Calu3 (cell line): ENCODE data around the gene SLFN14. TPM values are rescaled to one million over a fixed set of nuclear protein-coding genes. Genes with fewer than 3 reads are reported as not detected.

Experiments
- Bru-seq: library from RNA; stranded (reverse); fragments of 400-500 nt; gene quantifications from one replicate; lab custom pipeline; 2021; lab: Mats Ljungman, UMichigan
- BruChase-seq, 2 experiments: library from RNA; stranded (reverse); fragments of 400-500 nt; gene quantifications; one replicate each; lab custom pipeline; 2021; lab: Mats Ljungman, UMichigan
- BruUV-seq: library from RNA; stranded (reverse); fragments of 400-500 nt; replicated peaks from 2 replicates; lab custom pipeline; 2021; lab: Mats Ljungman, UMichigan
- CTCF ChIA-PET: fragments of 300-600 bp; sonication (Branson Sonifier 250); formaldehyde crosslinking; loops from one replicate; lab custom pipeline; 2022; ENCODE audit warnings: antibody characterized with exemption; lab: Charles Lee
- DNase-seq: peaks from one replicate; pipeline ENCODE4 v3.0.0; 2022
- H3K27ac Mint-ChIP-seq: one replicate; pipeline ENCODE4 v1.8.0; 2022; ENCODE audit warnings: mixed read lengths; ENCODE audit not compliant: unreplicated experiment
- H3K27me3 Mint-ChIP-seq: one replicate; pipeline ENCODE4 v1.8.0; 2022; ENCODE audit warnings: mixed read lengths; ENCODE audit not compliant: unreplicated experiment
- H3K36me3 Mint-ChIP-seq: one replicate; pipeline ENCODE4 v1.8.0; 2022; ENCODE audit warnings: mild to moderate bottlenecking, moderate library complexity, mixed read lengths; ENCODE audit not compliant: insufficient read depth, unreplicated experiment
- H3K4me1 Mint-ChIP-seq: one replicate; pipeline ENCODE4 v1.8.0; 2022; ENCODE audit warnings: mild to moderate bottlenecking, low read depth, mixed read lengths; ENCODE audit not compliant: unreplicated experiment
- H3K4me3 Mint-ChIP-seq: one replicate; pipeline ENCODE4 v1.8.0; 2022; ENCODE audit warnings: mild to moderate bottlenecking, low read depth, moderate library complexity, mixed read lengths; ENCODE audit not compliant: unreplicated experiment
- H3K9me3 Mint-ChIP-seq: one replicate; pipeline ENCODE4 v1.8.0; 2022; ENCODE audit warnings: low read depth, mixed read lengths; ENCODE audit not compliant: unreplicated experiment
- CTCF ChIP-seq: fragments of 200-600 bp; IDR thresholded peaks from one replicate; pipeline ENCODE4 v1.8.0; 2022; ENCODE audit warnings: antibody characterized with exemption; ENCODE audit not compliant: unreplicated experiment
- intact Hi-C: fragments of 100-400 bp; cut with micrococcal nuclease; formaldehyde crosslinking; loops from one replicate; pipeline ENCODE4 v1.10.0; 2022; ENCODE audit not compliant: unreplicated experiment
- long read RNA-seq: library from polyadenylated mRNA; stranded (forward); transcript quantifications from one replicate; pipeline ENCODE4 v2.0.0, GENCODE V29; 2022
- total RNA-seq: library from RNA; stranded (reverse); gene quantifications from 2 replicates; pipeline ENCODE4 v1.2.3, GENCODE V29; 2022

SLFN14 gene
- not detected in 2 replicates for total RNA-seq
- not detected for Bru-seq, nascent RNA
- BruChase-seq, experiment 1, labeled RNA remaining after a 6-hour chase = not detected
- BruChase-seq, experiment 2, labeled RNA remaining after a 2-hour chase = not detected
- long read RNA-seq = 0 reads

GRCh38 chr17:35560703-35561102, at the start of gene SLFN14:
SLFN14 (minus strand) TSS chr17:35560819; CDS start chr17:35558062, 2,757 bp downstream.
- no peak within 1 kb of the TSS for H3K4me3 Mint-ChIP-seq
- no peak within 1 kb of the TSS for H3K27ac Mint-ChIP-seq
- no peaks in the 10 kb centered on the region for H3K9me3 Mint-ChIP-seq
- no peak for TF ChIP-seq CTCF
- no TSS peak for BruUV-seq
- intact Hi-C loops = no loop called here
- CTCF ChIA-PET = interaction anchor here (0.9 kb wide), 1 partner anchor 248 kb away, joined by 3 read pairs; no protein-coding TSS in a partner anchor
- no peak for DNase-seq
- peaks cover 37% of the 10 kb centered on the region for H3K27me3 Mint-ChIP-seq
- H3K4me1 Mint-ChIP-seq = no peaks in the 10 kb centered on the region
- no peaks in the 10 kb centered on the region for H3K36me3 Mint-ChIP-seq

GRCh38 chr17:35609831-35610230, 49.2 kb upstream of the SLFN14 start:
- H3K4me1 Mint-ChIP-seq = no peaks in the 10 kb centered on the region
- peaks cover 48% of the 10 kb centered on the region for H3K36me3 Mint-ChIP-seq
- no peak for DNase-seq
- no peaks in the 10 kb centered on the region for H3K9me3 Mint-ChIP-seq
- no peaks in the 10 kb centered on the region for H3K27me3 Mint-ChIP-seq
- H3K4me3 Mint-ChIP-seq = no peak overlapping the region
- H3K27ac Mint-ChIP-seq = no peak overlapping the region
- no TSS peak for BruUV-seq
- CTCF ChIA-PET = interaction anchor here (0.7 kb wide), 1 partner anchor 349 kb away, joined by 3 read pairs; no protein-coding TSS in a partner anchor
- no peak for TF ChIP-seq CTCF
- intact Hi-C loops = no loop called here

GRCh38 chr17:35607239-35607847, 46.7 kb upstream of the SLFN14 start:
- H3K4me1 Mint-ChIP-seq = no peaks in the 10 kb centered on the region
- H3K36me3 Mint-ChIP-seq = peaks cover 60% of the 10 kb centered on the region
- no TSS peak for BruUV-seq
- TF ChIP-seq CTCF = no peak
- no peak for DNase-seq
- CTCF ChIA-PET = interaction anchor here (0.6 to 1.0 kb wide), 4 partner anchors 19 to 157 kb away, joined by 3 to 5 read pairs (median 4); no protein-coding TSS in a partner anchor
- no peak overlapping the region for H3K27ac Mint-ChIP-seq
- no peaks in the 10 kb centered on the region for H3K27me3 Mint-ChIP-seq
- no peak overlapping the region for H3K4me3 Mint-ChIP-seq
- no peaks in the 10 kb centered on the region for H3K9me3 Mint-ChIP-seq
- intact Hi-C loops = no loop called here

GRCh38 chr17:35605678-35606077, 45.1 kb upstream of the SLFN14 start:
- Mint-ChIP-seq H3K4me1 (no peaks in the 10 kb centered on the region), H3K4me3 (no peak overlapping the region), H3K27ac (no peak overlapping the region), H3K36me3 (peaks cover 72% of the 10 kb centered on the region), H3K27me3 (no peaks in the 10 kb centered on the region), H3K9me3 (no peaks in the 10 kb centered on the region)
- DNase-seq = no peak
- intact Hi-C loops = no loop called here
- BruUV-seq = no TSS peak
- TF ChIP-seq CTCF = no peak
- CTCF ChIA-PET = no interaction called here
